ENCODE data around the gene HINFP. TPM values are rescaled to one million over a fixed set of nuclear protein-coding genes. Genes with fewer than 3 reads are reported as not detected.
"Not testable (repeated sequence)": the region's sequence is repeated elsewhere in the genome, so short reads cannot be mapped to it uniquely, and the experiment has no call there.

Gene HINFP
- total RNA-seq, 2 donors from 2014 or later: 22.3 to 26.1 TPM

GRCh38 chr11:119092880-119093842 lies 28.2 kb upstream of the HINFP start:
- no peaks in the 10 kb centered on the region for H3K27me3 Mint-ChIP-seq
- H3K4me3 Mint-ChIP-seq: peak overlapping the region; percentile 90
- peaks cover 4% of the 10 kb centered on the region for H3K36me3 Mint-ChIP-seq (ENCODE audit: low read depth)
- peak overlapping the region; percentile 97 for H3K27ac Mint-ChIP-seq
- no peak for ATAC-seq
- no peaks in the 10 kb centered on the region for H3K9me3 ChIP-seq (ENCODE audit: control insufficient read depth, low read length, poor library complexity, severe bottlenecking)
- peaks cover 23% of the 10 kb centered on the region for H3K4me1 Mint-ChIP-seq
- DNase-seq: no peak

DNA sequence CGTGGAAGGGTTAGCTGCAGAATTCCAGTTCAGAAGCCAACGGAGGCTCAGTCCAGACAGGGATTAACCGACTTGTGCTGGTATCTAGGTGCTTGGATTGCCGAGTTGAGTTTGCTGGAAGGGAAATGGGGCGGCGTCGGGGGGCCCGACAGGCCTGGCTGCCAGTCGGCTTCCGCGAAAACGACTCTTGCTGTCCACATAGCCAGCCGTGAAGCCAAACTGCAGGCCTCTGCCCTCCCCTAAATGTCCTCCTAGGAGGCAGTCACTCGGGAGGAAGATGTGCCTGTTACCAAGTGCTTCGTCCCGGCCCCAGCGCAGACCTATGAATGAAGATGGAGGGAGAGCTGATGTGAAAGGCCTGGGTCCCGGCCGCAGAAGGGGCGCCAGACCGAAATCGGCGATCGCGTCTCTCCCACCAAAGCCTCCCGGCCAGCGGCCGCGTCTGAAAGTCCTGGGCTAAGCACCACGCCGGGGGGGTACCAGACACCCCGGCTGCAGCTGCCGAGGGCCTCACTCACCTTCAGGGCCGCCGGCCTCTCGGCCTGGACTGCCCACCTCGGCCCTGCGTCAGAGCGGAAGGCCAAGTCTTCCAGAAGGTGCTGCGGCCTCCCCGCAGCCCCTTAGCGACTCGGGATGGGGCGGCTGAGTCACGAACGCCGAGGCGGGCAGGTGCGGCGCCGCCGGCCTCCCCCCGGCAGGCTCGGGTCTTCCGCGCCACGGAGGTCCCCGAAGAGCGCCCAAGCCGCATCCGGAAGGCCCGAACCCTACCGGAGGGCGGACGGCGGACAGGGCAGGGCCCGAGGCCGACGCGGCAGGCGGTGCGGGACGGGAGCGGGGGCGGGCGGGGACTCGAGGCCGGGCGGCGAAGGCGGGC lies 27.2 kb upstream of the HINFP start:
- H3K4me1 Mint-ChIP-seq: peaks cover 27% of the 10 kb centered on the region
- H3K27me3 Mint-ChIP-seq: no peaks in the 10 kb centered on the region
- H3K4me3 Mint-ChIP-seq: peak overlapping the region; percentile 95
- ATAC-seq (peak; percentile 0), DNase-seq (peak; percentile 18 to 38 (median 29))
- peaks cover 4% of the 10 kb centered on the region for H3K36me3 Mint-ChIP-seq (ENCODE audit: low read depth)
- no peaks in the 10 kb centered on the region for H3K9me3 ChIP-seq (ENCODE audit: control insufficient read depth, low read length, poor library complexity, severe bottlenecking)
- H3K27ac Mint-ChIP-seq: peak overlapping the region; percentile 97

DNA sequence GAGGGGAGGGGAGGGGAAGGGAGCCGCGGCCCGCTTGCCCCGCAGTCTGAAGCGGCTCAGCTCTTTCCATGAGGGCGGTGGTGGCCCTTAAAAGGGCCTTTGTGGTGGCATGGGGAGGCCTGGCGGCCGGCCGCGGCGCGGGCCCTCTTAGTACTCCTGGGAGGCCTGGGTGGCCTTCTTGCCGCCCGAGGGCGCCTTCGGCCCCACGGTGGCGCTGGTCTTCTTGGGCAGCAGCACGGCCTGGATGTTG lies 26.6 kb upstream of the HINFP start:
- Mint-ChIP-seq H3K27ac (peak overlapping the region; percentile 97), H3K36me3 (ENCODE audit: low read depth) (peaks cover 4% of the 10 kb centered on the region), H3K4me1 (peaks cover 28% of the 10 kb centered on the region), H3K4me3 (peak overlapping the region; percentile 95), H3K27me3 (no peaks in the 10 kb centered on the region)
- no peaks in the 10 kb centered on the region for H3K9me3 ChIP-seq (ENCODE audit: control insufficient read depth, low read length, poor library complexity, severe bottlenecking)
- DNase-seq (peak in 2 of 3 donors; percentile 46 to 49), ATAC-seq (peak; percentile 45)

DNA sequence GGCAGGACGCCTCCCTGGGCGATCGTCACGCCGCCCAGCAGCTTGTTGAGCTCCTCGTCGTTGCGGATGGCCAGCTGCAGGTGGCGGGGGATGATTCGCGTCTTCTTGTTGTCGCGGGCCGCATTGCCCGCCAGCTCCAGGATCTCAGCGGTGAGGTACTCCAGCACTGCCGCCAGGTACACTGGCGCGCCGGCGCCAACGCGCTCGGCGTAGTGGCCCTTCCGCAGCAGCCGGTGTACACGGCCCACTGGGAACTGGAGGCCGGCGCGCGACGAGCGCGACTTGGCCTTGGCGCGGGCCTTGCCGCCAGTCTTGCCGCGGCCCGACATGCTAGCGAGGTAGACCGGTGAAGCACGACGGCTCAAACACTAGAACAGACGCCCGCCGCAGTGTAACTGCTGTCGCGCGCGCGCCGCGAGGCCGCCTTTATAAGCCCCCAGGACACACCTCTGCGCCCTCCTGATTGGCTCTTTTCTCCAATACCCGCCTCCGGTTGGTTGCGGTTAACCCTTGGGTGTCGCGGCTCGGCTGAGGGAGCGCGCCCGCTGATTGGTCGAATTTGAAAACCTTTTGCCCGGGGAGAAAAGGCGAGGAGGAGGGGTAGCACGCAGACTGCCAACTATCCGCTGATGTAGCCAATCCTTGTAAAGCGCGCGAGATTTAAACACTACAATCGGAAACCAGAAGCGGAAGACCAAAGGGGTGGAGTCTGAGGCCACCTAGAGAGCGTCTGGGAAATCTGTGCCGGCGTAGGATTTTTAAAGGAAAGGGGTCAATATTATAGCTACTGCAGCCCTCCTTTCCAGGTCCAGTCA lies 26.1 kb upstream of the HINFP start:
- peaks cover 4% of the 10 kb centered on the region for H3K36me3 Mint-ChIP-seq (ENCODE audit: low read depth)
- H3K27me3 Mint-ChIP-seq: no peaks in the 10 kb centered on the region
- DNase-seq: peak; percentile 95 to 99 (median 99)
- H3K27ac Mint-ChIP-seq: peak overlapping the region; percentile 97
- ATAC-seq: peak; percentile 91
- H3K4me3 Mint-ChIP-seq: peak overlapping the region; percentile 95
- peaks cover 32% of the 10 kb centered on the region for H3K4me1 Mint-ChIP-seq
- H3K9me3 ChIP-seq (ENCODE audit: control insufficient read depth, low read length, poor library complexity, severe bottlenecking): no peaks in the 10 kb centered on the region

DNA sequence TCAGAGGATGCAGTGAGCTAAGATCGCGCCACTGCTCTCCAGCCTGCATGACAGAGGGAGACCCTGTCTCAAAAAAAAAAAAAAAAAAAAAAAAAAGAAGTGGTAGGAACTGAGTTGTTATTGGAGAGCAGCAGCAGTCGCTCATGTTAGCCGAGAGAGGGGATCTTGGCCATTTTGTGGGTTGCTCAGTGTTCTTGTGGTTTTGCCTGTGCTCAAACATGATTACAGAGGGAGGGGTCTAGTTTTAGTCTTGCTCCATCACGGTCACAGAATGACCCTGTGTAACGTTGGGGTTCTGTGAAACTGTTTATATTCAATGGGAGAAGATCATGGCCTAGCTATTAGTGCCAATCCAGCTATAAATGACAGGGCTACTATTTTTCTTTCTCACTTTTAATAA lies 21.7 kb upstream of the HINFP start:
- peaks cover 32% of the 10 kb centered on the region for H3K4me1 Mint-ChIP-seq
- no peaks in the 10 kb centered on the region for H3K9me3 ChIP-seq (ENCODE audit: control insufficient read depth, low read length, poor library complexity, severe bottlenecking)
- peaks cover 4% of the 10 kb centered on the region for H3K36me3 Mint-ChIP-seq (ENCODE audit: low read depth)
- peak overlapping the region; percentile 93 for H3K4me3 Mint-ChIP-seq
- H3K27me3 Mint-ChIP-seq: no peaks in the 10 kb centered on the region
- peak overlapping the region; percentile 97 for H3K27ac Mint-ChIP-seq
- DNase-seq (no peak), ATAC-seq (no peak)

DNA sequence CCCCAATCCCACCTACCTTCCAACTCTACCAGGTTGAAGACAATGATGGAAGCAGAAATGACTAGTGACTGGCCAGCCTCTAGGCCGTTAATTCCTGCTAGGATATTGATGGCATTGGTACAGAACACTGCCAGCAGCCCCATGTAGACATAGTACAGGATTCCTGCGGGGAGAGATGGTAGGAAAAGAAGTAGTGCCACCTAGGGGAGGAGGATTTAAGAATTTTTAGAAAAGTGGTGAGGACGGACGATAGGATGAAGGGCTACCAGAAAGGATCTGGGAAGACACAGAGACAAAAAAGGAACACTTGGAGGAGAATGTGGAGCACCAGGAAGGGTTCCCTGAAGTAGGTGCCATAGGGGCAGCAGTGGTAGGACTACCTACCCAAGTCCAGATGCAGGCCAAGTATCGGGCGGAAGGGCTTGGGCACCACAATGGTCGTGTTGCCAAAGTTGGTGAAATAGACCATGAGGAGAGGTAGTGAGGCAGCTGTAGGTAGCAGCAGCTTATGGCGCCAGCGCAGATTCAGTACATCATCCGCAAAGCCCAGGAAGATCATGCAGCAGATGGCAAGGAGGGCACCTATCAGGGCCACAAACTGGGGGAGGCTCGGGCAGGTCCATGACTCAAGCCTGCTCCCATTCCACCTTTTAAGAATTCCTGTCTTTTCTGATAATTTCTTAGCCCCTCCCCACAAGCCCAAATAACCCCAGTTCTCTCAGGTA lies 21.0 kb upstream of the HINFP start:
- H3K4me3 Mint-ChIP-seq: peak overlapping the region; percentile 93
- peaks cover 30% of the 10 kb centered on the region for H3K4me1 Mint-ChIP-seq
- peak overlapping the region; percentile 97 for H3K27ac Mint-ChIP-seq
- no peaks in the 10 kb centered on the region for H3K9me3 ChIP-seq (ENCODE audit: control insufficient read depth, low read length, poor library complexity, severe bottlenecking)
- ATAC-seq (no peak), DNase-seq (no peak)
- peaks cover 4% of the 10 kb centered on the region for H3K36me3 Mint-ChIP-seq (ENCODE audit: low read depth)
- H3K27me3 Mint-ChIP-seq: no peaks in the 10 kb centered on the region

- H3K36me3 Mint-ChIP-seq (ENCODE audit: low read depth): peaks cover 4% of the 10 kb centered on the region
- H3K9me3 ChIP-seq (ENCODE audit: control insufficient read depth, low read length, poor library complexity, severe bottlenecking): no peaks in the 10 kb centered on the region
- H3K27me3 Mint-ChIP-seq: no peaks in the 10 kb centered on the region
- ATAC-seq (peak; percentile 2), DNase-seq (no peak)
- H3K4me3 Mint-ChIP-seq: peak overlapping the region; percentile 93
- peaks cover 28% of the 10 kb centered on the region for H3K4me1 Mint-ChIP-seq
- H3K27ac Mint-ChIP-seq: peak overlapping the region; percentile 97
Measured at GRCh38 chr11:119100994-119101758, 20.2 kb upstream of the HINFP start.

DNA sequence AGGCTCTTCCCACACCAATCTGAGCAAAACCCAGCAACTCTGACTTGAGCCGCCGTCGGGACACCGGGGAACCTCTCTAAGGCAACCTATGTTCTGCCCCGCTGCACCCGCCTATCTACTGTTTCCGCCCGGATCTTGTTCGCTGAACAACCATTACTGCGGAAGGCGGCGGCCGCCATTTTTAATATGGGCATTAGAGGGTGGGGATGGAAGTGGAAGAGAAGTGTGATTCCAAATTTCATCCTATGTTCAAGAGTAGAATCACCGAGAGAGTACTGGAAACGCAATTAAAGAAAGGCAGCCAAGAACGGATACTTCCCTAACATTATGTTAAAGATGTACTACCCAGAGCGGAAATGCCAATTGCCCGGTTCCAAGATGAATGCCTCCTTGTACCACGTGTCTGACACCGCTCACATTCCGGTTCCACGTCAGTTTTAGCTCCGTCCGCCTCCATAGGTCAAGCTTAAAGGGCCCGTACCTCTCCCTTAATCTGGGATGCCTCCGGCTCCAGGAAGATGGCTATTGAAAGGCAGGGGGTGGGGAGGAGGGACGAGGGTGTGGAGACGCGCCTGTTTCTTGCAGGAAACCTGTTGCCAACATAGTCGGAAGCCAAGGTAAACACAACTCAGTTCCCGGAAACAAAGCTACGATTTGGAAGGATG lies 19.5 kb upstream of the HINFP start, which contains the start of gene DPAGT1:
TSS of gene DPAGT1 (minus strand) at position 95 of the 665 bp plus-strand sequence. CDS start 198 bp downstream, outside the sequence.
- peak; percentile 88 for ATAC-seq
- no peaks in the 10 kb centered on the region for H3K27me3 Mint-ChIP-seq
- peak; percentile 65 to 74 (median 70) for DNase-seq
- no peaks in the 10 kb centered on the region for H3K9me3 ChIP-seq (ENCODE audit: control insufficient read depth, low read length, poor library complexity, severe bottlenecking)
- H3K4me3 Mint-ChIP-seq: peak within 1 kb of the TSS; percentile 93
- H3K27ac Mint-ChIP-seq: peak within 1 kb of the TSS; percentile 97
- peaks cover 32% of the 10 kb centered on the region for H3K4me1 Mint-ChIP-seq
- peaks cover under 1% of the 10 kb centered on the region for H3K36me3 Mint-ChIP-seq (ENCODE audit: low read depth)

- not testable (repeated sequence) for H3K36me3 Mint-ChIP-seq (ENCODE audit: low read depth); H3K9me3 ChIP-seq (ENCODE audit: control insufficient read depth, low read length, poor library complexity, severe bottlenecking); H3K27me3 Mint-ChIP-seq; DNase-seq; ATAC-seq
- Mint-ChIP-seq H3K4me1 (peaks cover 33% of the 10 kb centered on the region), H3K4me3 (peak overlapping the region; percentile 93), H3K27ac (peak overlapping the region; percentile 97)
Measured at GRCh38 chr11:119103161-119103664, 18.2 kb upstream of the HINFP start.

DNA sequence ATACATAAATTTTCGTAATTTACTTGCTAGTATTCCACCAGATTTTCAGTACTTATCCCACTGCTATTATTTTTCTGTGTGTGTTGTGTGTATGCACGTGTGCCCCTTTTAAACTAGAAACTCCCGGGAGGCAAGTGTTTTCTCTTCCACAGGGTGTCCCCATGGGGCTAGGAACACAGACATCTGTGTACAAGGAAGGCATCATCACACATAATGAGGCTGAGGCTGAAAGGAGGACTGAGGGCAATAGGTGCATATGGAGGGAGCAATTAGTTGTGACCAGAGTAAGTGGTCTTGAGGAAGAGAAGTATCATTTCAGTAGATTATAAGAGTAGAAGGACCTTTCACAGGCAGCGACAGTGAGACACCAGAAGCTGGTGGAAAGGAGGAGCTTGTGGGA lies 17.6 kb upstream of the HINFP start:
- no peak for DNase-seq
- H3K4me3 Mint-ChIP-seq: no peak overlapping the region
- H3K4me1 Mint-ChIP-seq: peaks cover 38% of the 10 kb centered on the region
- no peaks in the 10 kb centered on the region for H3K9me3 ChIP-seq (ENCODE audit: control insufficient read depth, low read length, poor library complexity, severe bottlenecking)
- peak overlapping the region; percentile 97 for H3K27ac Mint-ChIP-seq
- H3K36me3 Mint-ChIP-seq (ENCODE audit: low read depth): no peaks in the 10 kb centered on the region
- H3K27me3 Mint-ChIP-seq: no peaks in the 10 kb centered on the region
- no peak for ATAC-seq
